ENCODE measurements around the gene B4GAT1.
"Not testable (repeated sequence)": the region's sequence is repeated elsewhere in the genome, so short reads cannot be mapped to it uniquely, and the experiment has no call there.

B4GAT1 gene

GRCh38 chr11:66320289-66320688 lies 27.1 kb downstream of the B4GAT1 start:
- DNase-seq, result not testable (repeated sequence)

GRCh38 chr11:66318600-66318970 lies 28.8 kb downstream of the B4GAT1 start:
- DNase-seq, result no peak

- DNase-seq, result peak; percentile 90
Observed at GRCh38 chr11:66317723-66318599, 29.5 kb downstream of the B4GAT1 start.

DNA sequence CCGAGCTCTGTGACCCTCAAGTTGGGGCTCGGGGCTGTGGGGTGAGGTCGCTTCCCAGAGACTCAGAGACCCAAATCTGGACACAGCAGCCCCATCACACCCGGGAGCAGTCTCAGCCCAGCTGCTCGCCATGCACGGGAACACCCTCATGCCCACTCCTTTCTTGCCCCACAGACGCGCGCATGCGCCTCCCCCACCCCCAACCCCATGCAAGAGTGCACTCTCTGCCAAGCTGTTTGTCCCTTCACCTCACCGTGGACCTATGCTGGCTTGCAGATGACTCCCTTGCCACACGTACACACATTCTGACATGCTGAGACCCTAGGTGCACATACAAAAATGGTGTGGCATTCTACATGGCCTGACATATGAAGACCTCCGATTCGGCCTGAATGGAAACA lies 30.1 kb downstream of the B4GAT1 start:
- DNase-seq, result peak; percentile 60

GRCh38 chr11:66316849-66317251 lies 30.6 kb downstream of the B4GAT1 start, which contains the start of gene CD248:
Gene CD248 (minus strand): TSS chr11:66317044. CDS start chr11:66317027, 17 bp downstream.
- peak; percentile 71 for DNase-seq

GRCh38 chr11:66315921-66316811 lies 31.3 kb downstream of the B4GAT1 start:
- DNase-seq, result peak; percentile 8

GRCh38 chr11:66315498-66315885 lies 31.9 kb downstream of the B4GAT1 start:
- DNase-seq, result no peak

GRCh38 chr11:66314561-66315497 lies 32.6 kb downstream of the B4GAT1 start:
- DNase-seq, result no peak

DNA sequence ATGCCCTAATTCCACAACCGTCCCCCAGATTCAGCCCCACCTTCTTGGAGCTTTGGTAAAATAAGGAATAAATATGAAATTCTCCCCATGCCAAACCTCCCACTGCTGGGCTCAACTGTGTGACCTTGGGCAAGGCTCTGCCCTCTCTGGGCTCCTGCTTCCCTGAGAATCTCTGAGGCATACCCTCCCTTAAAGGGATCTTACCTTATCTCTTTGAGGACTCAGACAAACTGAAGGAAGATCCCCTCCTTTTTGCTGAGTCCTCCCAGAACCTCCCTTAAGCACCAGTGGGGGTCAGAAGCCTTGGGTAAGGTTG lies 33.3 kb downstream of the B4GAT1 start:
- no peak for DNase-seq

DNA sequence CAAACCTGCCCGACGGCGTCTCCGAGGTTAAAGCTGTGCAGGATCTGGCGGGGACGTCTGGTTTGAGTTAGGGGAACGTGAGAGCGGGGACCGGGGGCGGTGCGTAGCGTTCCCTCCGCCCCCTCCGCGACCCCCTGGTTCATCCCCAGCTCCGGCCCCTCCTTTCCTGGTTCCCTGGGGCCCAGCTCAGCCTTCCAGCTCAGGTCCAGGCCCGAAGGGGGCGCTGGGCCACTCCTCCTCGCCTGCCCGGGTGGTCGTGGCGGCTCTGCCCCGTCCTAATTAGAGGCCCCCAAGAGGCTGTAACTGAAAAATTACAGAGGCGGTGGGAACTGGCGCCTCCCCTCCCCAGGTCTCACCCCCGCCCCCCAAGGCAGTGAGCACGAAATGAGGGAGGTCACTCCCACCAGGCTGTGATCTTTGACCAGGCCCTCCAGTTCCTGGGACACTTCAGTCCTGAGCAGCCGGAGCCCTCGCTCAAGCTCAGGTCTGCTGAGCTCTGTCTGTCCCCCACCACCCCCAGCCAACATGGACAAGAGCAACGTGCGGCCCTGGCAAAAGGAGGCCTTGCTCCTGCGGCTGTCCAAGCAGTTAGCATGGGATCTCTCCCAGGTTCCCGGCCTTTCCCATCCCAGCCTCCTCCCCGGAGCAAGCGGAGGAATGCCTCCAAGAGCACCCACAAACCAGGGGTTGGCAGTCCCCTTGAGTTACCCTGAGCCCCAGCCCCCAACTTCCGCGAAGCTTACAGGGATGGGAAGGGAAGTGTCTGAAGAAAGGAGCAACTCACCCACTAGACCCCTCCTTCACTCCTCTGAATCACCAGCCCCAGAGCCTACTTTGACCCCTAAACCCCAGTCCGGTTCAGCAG lies 33.9 kb downstream of the B4GAT1 start:
- DNase-seq, result peak; percentile 67

DNA sequence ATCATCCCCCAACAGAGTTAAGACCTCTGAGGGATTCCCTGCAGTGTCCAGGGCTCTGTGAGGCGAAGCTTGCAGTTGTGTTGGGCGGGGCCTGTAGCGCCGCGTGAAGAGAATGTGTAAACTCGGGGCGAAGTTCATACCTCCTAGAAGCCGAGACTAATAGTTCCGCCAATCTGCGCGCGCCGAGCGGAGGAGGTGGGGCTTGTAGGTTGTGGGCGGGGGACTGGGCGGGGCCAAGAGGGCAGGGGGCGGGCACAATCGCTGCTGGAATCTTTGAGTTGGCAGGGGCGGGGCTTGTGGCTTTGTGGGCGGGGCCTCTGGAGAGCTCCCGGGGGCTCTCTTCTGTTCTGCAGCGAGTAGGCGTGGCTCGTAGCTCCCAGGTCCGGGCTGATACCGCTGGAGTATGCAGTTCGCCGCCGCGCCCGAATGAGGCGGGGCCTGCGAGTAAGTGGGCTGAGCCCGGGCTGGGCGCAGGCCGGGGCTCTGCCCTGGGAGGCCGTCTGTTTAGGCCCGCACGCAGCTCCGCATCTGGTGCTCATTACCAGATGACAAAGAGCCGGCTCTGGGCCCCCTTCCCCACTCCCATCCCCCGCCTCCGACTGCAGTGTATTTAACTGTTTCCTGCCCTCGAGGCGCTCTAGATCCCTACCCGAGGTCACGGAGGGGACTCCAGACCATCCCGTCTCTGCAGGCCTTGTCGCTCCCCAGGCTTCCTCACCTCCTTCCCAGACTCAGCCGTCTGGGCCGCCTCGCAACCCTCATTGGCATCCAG lies 34.7 kb downstream of the B4GAT1 start:
- DNase-seq, result peak; percentile 99

- DNase-seq, result peak; percentile 89
Observed at GRCh38 chr11:66311965-66312548, 35.4 kb downstream of the B4GAT1 start.

DNA sequence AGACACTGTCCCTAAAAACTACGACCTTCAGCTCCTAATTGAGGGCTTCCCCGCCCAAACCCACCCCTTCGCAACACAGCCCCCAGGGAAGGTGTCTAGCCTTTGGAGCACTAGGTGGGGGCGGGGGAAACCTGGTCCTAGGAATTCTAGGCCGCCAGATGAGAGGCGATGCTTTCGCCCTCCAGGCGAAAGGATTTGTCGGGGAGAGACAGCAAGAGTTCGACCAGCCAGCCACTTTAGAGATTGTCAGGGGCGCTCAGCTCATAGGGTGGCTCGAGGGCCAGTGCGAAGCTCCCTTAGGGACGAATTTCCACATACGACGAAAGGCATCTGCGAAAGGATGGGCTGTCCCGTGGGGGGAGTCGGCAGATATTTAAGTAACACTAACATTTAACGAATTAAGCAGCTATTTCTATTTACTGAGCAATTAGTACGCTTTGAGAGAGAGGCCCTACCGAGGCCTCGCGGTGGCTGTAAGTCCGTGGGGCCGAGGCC lies 35.9 kb downstream of the B4GAT1 start:
- no peak for DNase-seq

GRCh38 chr11:66310803-66311440 lies 36.5 kb downstream of the B4GAT1 start:
- not testable (repeated sequence) for DNase-seq

DNA sequence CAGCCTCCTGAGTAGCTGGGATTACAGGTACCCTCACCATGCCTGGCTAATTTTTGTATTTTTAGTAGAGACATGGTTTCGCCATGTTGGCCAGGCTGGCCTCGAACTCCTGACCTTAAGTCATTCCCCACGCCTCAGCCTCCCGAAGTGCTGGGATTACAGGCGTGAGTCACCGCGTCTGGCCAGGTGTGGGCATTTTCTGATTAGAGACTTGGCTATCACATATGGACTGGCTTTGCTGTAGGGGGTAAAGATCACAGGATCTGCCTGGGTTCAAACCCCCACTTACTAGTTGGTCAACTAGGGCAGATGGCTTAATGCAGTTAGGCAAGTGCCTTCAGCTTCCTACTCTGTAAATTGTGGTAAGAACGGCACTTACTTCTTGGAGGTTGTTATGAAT lies 37.1 kb downstream of the B4GAT1 start:
- DNase-seq, result no peak

GRCh38 chr11:66309475-66309874 lies 38.0 kb downstream of the B4GAT1 start:
- no peak for DNase-seq

DNA sequence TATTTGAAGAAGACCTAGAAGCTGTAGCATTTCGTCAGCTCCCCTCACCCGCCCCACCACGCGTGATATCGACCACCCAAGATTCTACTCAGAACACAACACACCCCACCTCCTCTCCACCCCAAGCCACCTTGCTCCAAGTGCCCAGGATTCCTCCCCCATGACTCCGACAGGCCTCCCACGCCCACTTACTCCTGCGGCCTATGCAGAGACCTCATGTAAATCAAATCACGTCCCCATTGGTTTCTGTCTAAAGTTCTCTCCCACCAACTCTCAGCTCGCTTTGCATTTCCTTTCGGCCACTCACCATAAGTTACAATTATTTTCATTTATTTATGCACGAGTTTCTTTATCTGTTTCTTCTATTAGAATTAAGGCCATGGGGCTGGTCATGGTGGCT lies 44.8 kb downstream of the B4GAT1 start:
- no peak for DNase-seq

- DNase-seq, result no peak
Observed at GRCh38 chr11:66299186-66299585, 48.2 kb downstream of the B4GAT1 start.

DNA sequence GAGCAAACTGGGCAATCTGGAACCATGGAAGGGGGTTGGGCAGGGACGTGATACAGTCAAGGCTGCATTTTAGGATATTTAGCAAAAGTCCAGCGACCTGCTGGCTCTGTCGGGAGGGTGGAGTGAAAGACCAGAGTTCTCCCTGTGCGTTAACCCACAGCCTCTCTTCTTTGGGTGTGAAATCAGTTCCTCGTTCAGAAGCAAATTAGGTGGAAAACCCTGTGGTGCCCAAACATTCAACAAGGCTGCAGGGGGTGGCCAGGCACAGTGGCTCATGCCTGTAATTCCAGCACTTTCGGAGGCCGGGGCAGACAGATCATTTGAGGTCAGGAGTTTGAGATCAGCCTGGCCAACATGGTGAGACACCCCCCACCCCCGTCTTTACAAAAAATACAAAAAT lies 49.8 kb downstream of the B4GAT1 start:
- no peak for DNase-seq
